Measurements from ENCODE around the gene SARS1.

DNA sequence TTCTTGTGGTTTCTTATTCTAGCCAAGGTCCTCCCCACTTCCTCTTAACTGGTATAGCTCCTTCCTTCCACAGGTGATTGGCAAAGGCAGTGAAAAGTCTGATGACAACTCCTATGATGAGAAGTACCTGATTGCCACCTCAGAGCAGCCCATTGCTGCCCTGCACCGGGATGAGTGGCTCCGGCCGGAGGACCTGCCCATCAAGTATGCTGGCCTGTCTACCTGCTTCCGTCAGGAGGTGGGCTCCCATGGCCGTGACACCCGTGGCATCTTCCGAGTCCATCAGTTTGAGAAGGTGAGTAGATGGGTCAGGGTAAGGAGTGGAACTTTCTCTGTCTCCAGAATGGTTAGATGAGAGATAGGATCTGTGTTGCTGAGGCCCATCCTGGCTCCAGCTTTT lies 21.4 kb downstream of the SARS1 start:
- TF ChIP-seq, protein P1, sequence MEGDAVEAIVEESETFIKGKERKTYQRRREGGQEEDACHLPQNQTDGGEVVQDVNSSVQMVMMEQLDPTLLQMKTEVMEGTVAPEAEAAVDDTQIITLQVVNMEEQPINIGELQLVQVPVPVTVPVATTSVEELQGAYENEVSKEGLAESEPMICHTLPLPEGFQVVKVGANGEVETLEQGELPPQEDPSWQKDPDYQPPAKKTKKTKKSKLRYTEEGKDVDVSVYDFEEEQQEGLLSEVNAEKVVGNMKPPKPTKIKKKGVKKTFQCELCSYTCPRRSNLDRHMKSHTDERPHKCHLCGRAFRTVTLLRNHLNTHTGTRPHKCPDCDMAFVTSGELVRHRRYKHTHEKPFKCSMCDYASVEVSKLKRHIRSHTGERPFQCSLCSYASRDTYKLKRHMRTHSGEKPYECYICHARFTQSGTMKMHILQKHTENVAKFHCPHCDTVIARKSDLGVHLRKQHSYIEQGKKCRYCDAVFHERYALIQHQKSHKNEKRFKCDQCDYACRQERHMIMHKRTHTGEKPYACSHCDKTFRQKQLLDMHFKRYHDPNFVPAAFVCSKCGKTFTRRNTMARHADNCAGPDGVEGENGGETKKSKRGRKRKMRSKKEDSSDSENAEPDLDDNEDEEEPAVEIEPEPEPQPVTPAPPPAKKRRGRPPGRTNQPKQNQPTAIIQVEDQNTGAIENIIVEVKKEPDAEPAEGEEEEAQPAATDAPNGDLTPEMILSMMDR (IDR thresholded peaks at IDR 0.05): no peak
- TF ChIP-seq POLR2A (IDR thresholded peaks at IDR 0.05): no peak

Measured in lower leg skin (tissue), 3 donors.